Measurements from ENCODE around the gene UACA. TPM values are rescaled to one million over a fixed set of nuclear protein-coding genes. Genes with fewer than 3 reads are reported as not detected.

UACA gene
- total RNA-seq, 1 donor from 2014 or later: 46.2 TPM

DNA sequence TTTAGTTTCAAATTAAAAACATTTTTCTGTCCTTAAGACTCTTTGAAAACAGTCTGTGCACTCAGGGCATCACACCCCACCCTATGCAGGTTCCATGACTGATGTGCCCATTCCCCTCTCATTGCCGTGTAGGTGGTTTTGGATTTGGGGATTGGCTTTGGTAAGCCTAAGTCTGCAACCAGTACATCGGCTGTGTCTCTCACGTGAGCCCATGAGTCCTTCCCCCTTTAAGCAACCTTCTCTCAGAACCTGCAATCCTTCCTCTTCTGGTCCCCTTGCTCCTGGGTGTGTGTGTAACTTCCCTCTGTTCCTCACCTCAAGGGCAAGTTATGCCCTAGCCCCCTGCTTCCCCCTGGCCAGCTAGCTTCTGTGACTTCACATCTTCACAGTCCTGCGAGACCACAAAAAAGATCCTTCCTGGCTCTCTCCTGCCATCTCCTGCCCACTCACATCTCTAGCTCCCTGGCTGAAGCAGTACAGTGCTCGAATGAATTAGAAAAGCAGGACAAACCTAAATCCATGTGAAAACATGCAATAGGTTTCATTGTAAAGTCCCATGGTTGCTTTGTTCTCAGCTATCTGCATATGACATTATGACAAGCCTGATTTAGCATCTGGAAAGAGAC lies 126.7 kb downstream of the UACA start:
- TF ChIP-seq, protein P1, sequence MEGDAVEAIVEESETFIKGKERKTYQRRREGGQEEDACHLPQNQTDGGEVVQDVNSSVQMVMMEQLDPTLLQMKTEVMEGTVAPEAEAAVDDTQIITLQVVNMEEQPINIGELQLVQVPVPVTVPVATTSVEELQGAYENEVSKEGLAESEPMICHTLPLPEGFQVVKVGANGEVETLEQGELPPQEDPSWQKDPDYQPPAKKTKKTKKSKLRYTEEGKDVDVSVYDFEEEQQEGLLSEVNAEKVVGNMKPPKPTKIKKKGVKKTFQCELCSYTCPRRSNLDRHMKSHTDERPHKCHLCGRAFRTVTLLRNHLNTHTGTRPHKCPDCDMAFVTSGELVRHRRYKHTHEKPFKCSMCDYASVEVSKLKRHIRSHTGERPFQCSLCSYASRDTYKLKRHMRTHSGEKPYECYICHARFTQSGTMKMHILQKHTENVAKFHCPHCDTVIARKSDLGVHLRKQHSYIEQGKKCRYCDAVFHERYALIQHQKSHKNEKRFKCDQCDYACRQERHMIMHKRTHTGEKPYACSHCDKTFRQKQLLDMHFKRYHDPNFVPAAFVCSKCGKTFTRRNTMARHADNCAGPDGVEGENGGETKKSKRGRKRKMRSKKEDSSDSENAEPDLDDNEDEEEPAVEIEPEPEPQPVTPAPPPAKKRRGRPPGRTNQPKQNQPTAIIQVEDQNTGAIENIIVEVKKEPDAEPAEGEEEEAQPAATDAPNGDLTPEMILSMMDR (IDR thresholded peaks at IDR 0.05; ENCODE audit: unreplicated experiment): peak; percentile 35
- H3K36me3 Mint-ChIP-seq (ENCODE audit: insufficient read depth): no peaks in the 10 kb centered on the region
- no peaks in the 10 kb centered on the region for H3K9me3 Mint-ChIP-seq (ENCODE audit: low read depth)
- H3K4me1 Mint-ChIP-seq (ENCODE audit: low read depth): peaks cover 23% of the 10 kb centered on the region
- H3K4me3 Mint-ChIP-seq (ENCODE audit: low read depth): no peak overlapping the region
- DNase-seq (ENCODE audit: low spot score, unreplicated experiment): no peak
- H3K27me3 Mint-ChIP-seq: peaks cover 16% of the 10 kb centered on the region
- H3K27ac Mint-ChIP-seq: no peak overlapping the region

DNA sequence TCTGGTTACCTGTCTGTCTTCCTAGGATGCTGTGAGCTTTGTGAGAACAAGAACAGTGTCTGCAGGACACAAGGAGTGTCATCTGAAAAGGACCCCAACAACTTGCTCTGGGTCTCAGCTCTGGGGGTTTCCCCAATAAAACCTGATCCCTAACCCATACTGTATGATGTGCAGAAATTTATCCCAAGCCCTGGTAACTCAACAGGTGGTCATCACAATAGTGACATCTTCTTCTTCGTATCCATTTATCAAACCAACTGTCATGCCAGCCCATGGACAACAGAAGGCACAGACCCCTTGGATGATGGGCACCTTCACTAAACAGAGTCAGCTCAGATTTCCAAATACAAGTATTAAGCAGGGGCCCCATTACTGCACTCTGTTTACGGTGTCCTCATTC lies 127.5 kb downstream of the UACA start:
- no peaks in the 10 kb centered on the region for H3K36me3 Mint-ChIP-seq (ENCODE audit: insufficient read depth)
- DNase-seq (ENCODE audit: low spot score, unreplicated experiment): no peak
- peaks cover 30% of the 10 kb centered on the region for H3K4me1 Mint-ChIP-seq (ENCODE audit: low read depth)
- H3K27me3 Mint-ChIP-seq: peaks cover 16% of the 10 kb centered on the region
- no peaks in the 10 kb centered on the region for H3K9me3 Mint-ChIP-seq (ENCODE audit: low read depth)
- no peak overlapping the region for H3K4me3 Mint-ChIP-seq (ENCODE audit: low read depth)
- TF ChIP-seq, protein P1 (IDR thresholded peaks at IDR 0.05; ENCODE audit: unreplicated experiment): no peak
- H3K27ac Mint-ChIP-seq: no peak overlapping the region

DNA sequence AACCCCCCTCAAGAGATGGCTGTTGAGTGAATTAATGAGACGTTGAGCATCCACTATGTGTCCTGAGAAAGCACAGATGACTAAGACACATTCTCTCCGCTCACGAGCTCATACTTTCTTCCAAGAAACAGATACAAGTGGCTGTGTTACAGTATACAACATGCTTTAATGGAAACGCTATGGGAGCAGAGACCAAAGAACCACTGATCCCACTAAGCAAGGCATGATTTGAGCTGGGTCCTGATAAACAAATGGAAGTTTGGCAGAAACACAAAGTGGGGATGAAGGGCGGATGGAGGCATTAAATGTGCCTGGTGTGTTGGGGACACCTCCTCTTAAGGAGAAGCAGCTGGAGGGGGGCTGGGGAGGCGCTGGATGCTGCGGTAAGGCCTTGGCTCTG lies 129.4 kb downstream of the UACA start:
- no peak for DNase-seq (ENCODE audit: low spot score, unreplicated experiment)
- Mint-ChIP-seq H3K9me3 (ENCODE audit: low read depth) (no peaks in the 10 kb centered on the region), H3K4me1 (ENCODE audit: low read depth) (peaks cover 28% of the 10 kb centered on the region), H3K4me3 (ENCODE audit: low read depth) (no peak overlapping the region), H3K27ac (no peak overlapping the region), H3K27me3 (peaks cover 19% of the 10 kb centered on the region), H3K36me3 (ENCODE audit: insufficient read depth) (no peaks in the 10 kb centered on the region)
- TF ChIP-seq, protein P1 (IDR thresholded peaks at IDR 0.05; ENCODE audit: unreplicated experiment): no peak

DNA sequence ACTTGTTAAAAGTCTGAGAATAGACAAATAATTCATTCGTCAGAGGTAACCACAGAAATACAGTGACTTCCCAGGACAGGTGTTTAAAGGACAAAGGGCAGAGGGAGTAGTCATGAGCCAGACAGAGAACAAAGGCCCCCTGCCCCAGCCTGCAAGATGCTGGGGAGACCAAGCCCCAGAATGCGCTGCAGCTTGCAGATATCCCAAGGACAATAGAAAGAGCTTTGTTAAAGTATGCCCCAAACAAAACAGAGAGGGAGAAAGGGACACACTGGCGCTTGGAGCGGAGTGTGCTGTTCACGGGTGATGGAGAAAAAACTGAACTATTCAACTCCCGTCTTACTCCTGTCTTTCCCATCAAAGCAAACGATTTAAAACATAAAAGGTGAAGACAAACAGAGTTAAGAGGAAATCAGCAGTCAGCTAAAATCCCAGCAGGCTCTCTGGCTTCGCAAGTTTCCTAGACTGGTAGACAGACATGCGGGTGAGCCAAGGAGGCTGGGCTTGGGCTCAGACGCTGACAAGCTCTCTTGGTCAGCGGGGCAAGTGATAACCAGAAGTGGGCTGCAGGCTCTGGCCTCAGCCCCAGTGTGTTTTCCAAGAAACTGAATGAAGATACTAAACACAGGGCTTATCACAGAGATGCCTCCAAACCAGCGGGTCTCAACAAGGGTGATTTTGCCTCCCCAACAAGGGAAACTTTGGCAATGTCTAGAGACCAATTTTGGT lies 130.1 kb downstream of the UACA start:
- Mint-ChIP-seq H3K27ac (peak overlapping the region; percentile 32), H3K4me1 (ENCODE audit: low read depth) (peaks cover 28% of the 10 kb centered on the region), H3K9me3 (ENCODE audit: low read depth) (no peaks in the 10 kb centered on the region), H3K4me3 (ENCODE audit: low read depth) (no peak overlapping the region), H3K27me3 (peaks cover 21% of the 10 kb centered on the region), H3K36me3 (ENCODE audit: insufficient read depth) (no peaks in the 10 kb centered on the region)
- DNase-seq (ENCODE audit: low spot score, unreplicated experiment): no peak
- TF ChIP-seq, protein P1 (IDR thresholded peaks at IDR 0.05; ENCODE audit: unreplicated experiment): no peak

DNA sequence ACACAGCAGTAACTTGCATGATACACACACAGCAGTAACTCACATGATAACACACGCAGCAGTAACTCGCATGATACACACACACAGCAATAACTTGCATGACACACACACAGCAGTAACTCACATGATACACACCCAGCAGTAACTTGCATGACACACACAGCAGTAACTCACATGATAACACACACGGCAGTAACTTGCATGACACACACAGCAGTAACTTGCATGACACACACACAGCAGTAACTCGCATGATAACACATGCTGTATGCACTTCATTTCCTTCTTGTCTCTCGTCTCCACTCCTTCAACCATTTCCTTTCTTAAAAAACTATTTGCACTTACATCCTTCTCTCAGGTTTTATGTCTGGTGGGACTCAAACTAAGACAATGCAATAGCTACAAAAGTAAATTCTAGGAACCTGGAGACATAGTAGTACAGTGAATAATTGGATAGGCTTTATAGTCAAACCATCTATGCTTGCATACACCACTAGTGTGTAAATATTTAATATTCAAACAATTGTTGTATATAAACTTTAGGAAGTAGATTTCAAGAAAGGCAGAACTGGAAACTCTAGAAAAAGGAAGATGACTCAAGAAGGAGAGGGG lies 130.8 kb downstream of the UACA start:
- Mint-ChIP-seq H3K4me1 (ENCODE audit: low read depth) (peaks cover 28% of the 10 kb centered on the region), H3K27ac (no peak overlapping the region)

More for the DNA sequence above, 130.8 kb downstream of the UACA start:
- H3K9me3 Mint-ChIP-seq (ENCODE audit: low read depth): no peaks in the 10 kb centered on the region
- TF ChIP-seq, protein P1 (IDR thresholded peaks at IDR 0.05; ENCODE audit: unreplicated experiment): no peak
- H3K36me3 Mint-ChIP-seq (ENCODE audit: insufficient read depth): no peaks in the 10 kb centered on the region
- H3K4me3 Mint-ChIP-seq (ENCODE audit: low read depth): no peak overlapping the region
- DNase-seq (ENCODE audit: low spot score, unreplicated experiment): no peak
- peaks cover 18% of the 10 kb centered on the region for H3K27me3 Mint-ChIP-seq

Data from progenitor cell of endocrine pancreas (in vitro differentiated cells).